Pancreas (tissue), 10 donors: ENCODE measurements around the gene SCN5A. TPM values are rescaled to one million over a fixed set of nuclear protein-coding genes. Genes with fewer than 3 reads are reported as not detected.

Source experiments
- ATAC-seq, 4 donors: fragments of 200-7000 bp; cut with Tn5 transposase; one replicate each; pipeline versions ENCODE4 v1.8.0 to v1.9.1; 2020; ENCODE audit warnings: mild to moderate bottlenecking in 4 of 4, moderate library complexity in 4 of 4
- DNase-seq, 6 donors: peaks; one replicate each; pipeline ENCODE4 v3.0.0-alpha.2; 2020
- FAIRE-seq: peaks from 2 replicates; lab custom pipeline; 2012; peaks lifted over from hg19 to GRCh38; lab: Jason Lieb, UNC
- H3K27ac ChIP-seq, 4 donors: fragments of 200-600 bp; sonication (generic); 1 replicate in 3 of 4; 2 replicates in 1 of 4; pipeline versions ENCODE4 v1.5.0 to v1.8.0; 2020
- H3K27me3 ChIP-seq, 4 donors: fragments of 200-600 bp; one replicate each; pipeline ENCODE4 v1.8.0; 2021
- H3K36me3 ChIP-seq, 3 donors: fragments of 200-600 bp; sonication (generic) in 1 of 3; one replicate each; pipeline versions ENCODE4 v1.5.0 to v1.8.0; 2020 to 2021
- H3K4me1 ChIP-seq, 3 donors: fragments of 200-600 bp; one replicate each; pipeline ENCODE4 v1.8.0; 2021
- H3K4me3 ChIP-seq, 4 donors: fragments of 200-600 bp; sonication (generic) in 2 of 4; one replicate each; pipeline versions ENCODE4 v1.5.0 to v1.8.0; 2020 to 2021
- H3K9me3 ChIP-seq, 4 donors: fragments of 200-600 bp; one replicate each; pipeline ENCODE4 v1.8.0; 2021
- CTCF ChIP-seq, 4 donors: fragments of 200-600 bp; sonication (generic) in 3 of 4; IDR thresholded peaks; one replicate each; pipeline versions ENCODE4 v1.5.0 to v1.8.0; 2021; ENCODE audit warnings: antibody characterized with exemption in 4 of 4
- WGBS, 2 donors: extraction: QIAGEN DNeasy Blood & Tissue Kit; methylation state at CpG; one replicate each; pipeline ENCODE4 v1.1.7; 2013; 5-methylcytosine and 5-hydroxymethylcytosine counted together
- intact Hi-C, 3 donors: fragments of 100-400 bp; cut with DNase I; formaldehyde crosslinking; loops; one replicate each; pipeline versions ENCODE4 v1.11.1 to v1.14.2; 2022
- polyA plus RNA-seq, 2 donors: library from polyadenylated mRNA; stranded (reverse); fragments of 200-250 nt; gene quantifications; one replicate each; pipeline ENCODE4 v1.2.3, GENCODE V29; 2013
- total RNA-seq, 6 donors: library from RNA; stranded (reverse); fragmentation: NEBNext Ultra II Directional in 4 of 6; extraction: Animal tissue kit (Norgen Biotek cat#: 25700) in 4 of 6; gene quantifications; one replicate each; pipeline versions ENCODE4 v1.2.1 to v1.2.4, GENCODE V29; 2021 to 2023
- donor health status: healthy with polysubstance abuse.
- donor health status: DM: no; HTN: no; CAD: no; lungs with moderate emphysema.
- donor health status: DM: no; HTN: no; CAD: no.
- donor health status: control.
- donor health status: control.
- donor health status: Bipolar disorder and iron deficiency.
- donor health status: DM: yes; HTN: yes; CAD: no.
- donor health status: DM: no; HTN: no; CAD: no.
- donor health status: DM: no; HTN: no; CAD: no.
- donor health status: DM: yes; HTN: yes; CAD: no.

Gene SCN5A
- total and polyA plus RNA-seq, 8 donors, result 0.07 to 0.39 (median 0.26) TPM; not detected in 1

DNA sequence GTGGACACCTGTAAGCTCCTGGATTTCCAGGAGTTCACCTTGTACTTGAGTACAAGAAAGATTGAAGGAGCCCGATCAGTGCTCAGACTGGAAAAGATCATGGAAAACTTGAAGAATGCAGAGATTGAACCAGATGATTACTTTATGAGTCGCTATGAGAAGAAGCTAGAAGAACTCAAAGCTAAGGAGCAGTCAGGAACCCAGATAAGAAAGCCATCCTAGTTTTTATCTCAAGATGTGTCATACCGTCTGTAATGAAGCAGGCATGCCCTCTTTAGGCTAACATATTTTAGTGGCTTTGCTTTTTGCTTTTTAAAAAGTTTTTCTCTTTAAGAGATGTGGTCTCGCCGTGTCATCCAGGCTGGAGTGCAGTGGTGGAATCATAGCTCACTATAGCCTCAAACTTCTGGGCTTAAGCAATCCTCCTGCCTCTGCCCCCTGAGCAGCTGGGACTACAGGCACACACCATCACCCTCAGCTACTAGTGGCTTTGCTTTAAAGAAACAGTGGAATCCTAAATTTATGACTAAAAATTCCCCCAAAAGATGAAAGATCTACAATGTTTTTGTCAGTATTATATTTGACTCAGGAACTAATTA lies 125.2 kb downstream of the SCN5A start:
- no peaks in the 10 kb centered on the region for H3K9me3 ChIP-seq
- no peaks in the 10 kb centered on the region for H3K27me3 ChIP-seq
- H3K27ac ChIP-seq, result no peak overlapping the region
- 92 to 97% methylated on average over 5 of the region's 5 CpGs for WGBS, 2 donors
- FAIRE-seq (no peak), DNase-seq (no peak), ATAC-seq (no peak)
- peaks cover 0 to 16% (median 0%) of the 10 kb centered on the region in 3 donors for H3K36me3 ChIP-seq
- TF ChIP-seq CTCF (IDR thresholded peaks at IDR 0.05), result no peak
- no peak overlapping the region for H3K4me3 ChIP-seq
- intact Hi-C loops, result loop anchor here in 2 of 3 donors (5.0 to 10.0 kb wide), 4 partner anchors 118 to 471 kb away; no protein-coding TSS in a partner anchor
- no peaks in the 10 kb centered on the region for H3K4me1 ChIP-seq

- intact Hi-C loops, result loop anchor here in 2 of 3 donors (5.0 to 10.0 kb wide), 4 partner anchors 120 to 473 kb away; no protein-coding TSS in a partner anchor
- FAIRE-seq (no peak), DNase-seq (no peak), ATAC-seq (no peak)
- peaks cover 0 to 16% (median 0%) of the 10 kb centered on the region in 3 donors for H3K36me3 ChIP-seq
- TF ChIP-seq CTCF (IDR thresholded peaks at IDR 0.05), result no peak
- no peaks in the 10 kb centered on the region for H3K4me1 ChIP-seq
- no peak overlapping the region for H3K4me3 ChIP-seq
- 87 to 92% methylated on average over 6 of the region's 6 CpGs for WGBS, 2 donors
- no peaks in the 10 kb centered on the region for H3K9me3 ChIP-seq
- H3K27me3 ChIP-seq, result no peaks in the 10 kb centered on the region
- H3K27ac ChIP-seq, result no peak overlapping the region
These were observed 127.5 kb downstream of the SCN5A start for GRCh38 chr3:38522002-38522401.

- H3K36me3 ChIP-seq, result peaks cover 0 to 16% (median 0%) of the 10 kb centered on the region in 3 donors
- no peak overlapping the region for H3K27ac ChIP-seq
- no peaks in the 10 kb centered on the region for H3K9me3 ChIP-seq
- DNase-seq (peak in 4 of 6 donors; percentile 21 to 73 (median 44)), ATAC-seq (peak in 3 of 4 donors; percentile 77 to 88 (median 78)), FAIRE-seq (no peak)
- H3K27me3 ChIP-seq, result no peaks in the 10 kb centered on the region
- TF ChIP-seq CTCF (IDR thresholded peaks at IDR 0.05), result peak; percentile 75 to 91 (median 84)
- no peaks in the 10 kb centered on the region for H3K4me1 ChIP-seq
- no peak overlapping the region for H3K4me3 ChIP-seq
- WGBS, 2 donors, result 1 to 3% methylated on average over 5 of the region's 5 CpGs
- intact Hi-C loops, result loop anchor here in 2 of 3 donors (5.0 to 10.0 kb wide), 4 partner anchors 121 to 473 kb away; no protein-coding TSS in a partner anchor
These were observed 128.0 kb downstream of the SCN5A start for GRCh38 chr3:38521391-38521987.

DNA sequence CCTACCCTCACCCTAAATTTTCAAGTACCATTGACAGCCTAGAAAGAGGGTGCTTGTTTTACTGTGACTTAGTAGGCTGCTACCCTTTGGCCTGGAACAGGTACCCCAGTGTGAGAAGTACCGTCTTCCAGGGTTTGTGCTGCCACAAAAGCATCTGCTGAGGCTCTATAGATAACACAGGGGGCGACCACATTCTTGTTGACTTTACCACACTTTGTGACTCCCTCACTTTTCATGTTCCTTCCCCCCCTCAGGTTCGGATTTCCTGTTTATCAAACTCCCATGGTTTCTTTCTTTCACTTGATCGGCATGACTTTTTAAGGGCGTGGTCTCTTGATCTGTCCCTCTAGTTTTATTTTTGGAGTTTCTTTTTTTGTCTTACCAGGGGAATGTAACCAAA lies 129.8 kb downstream of the SCN5A start:
- H3K36me3 ChIP-seq, result peaks cover 0 to 16% (median 0%) of the 10 kb centered on the region in 3 donors
- no peak for TF ChIP-seq CTCF (IDR thresholded peaks at IDR 0.05)
- WGBS, 2 donors, result 60 to 61% methylated on average over 5 of the region's 5 CpGs
- intact Hi-C loops, result loop anchor here in 2 of 3 donors (5.0 to 10.0 kb wide), 4 partner anchors 123 to 475 kb away; no protein-coding TSS in a partner anchor
- no peaks in the 10 kb centered on the region for H3K9me3 ChIP-seq
- FAIRE-seq (no peak), ATAC-seq (no peak), DNase-seq (no peak)
- no peaks in the 10 kb centered on the region for H3K4me1 ChIP-seq
- no peak overlapping the region for H3K4me3 ChIP-seq
- H3K27ac ChIP-seq, result no peak overlapping the region
- H3K27me3 ChIP-seq, result no peaks in the 10 kb centered on the region
